ENCODE measurements around the gene AGTPBP1. TPM values are rescaled to one million over a fixed set of nuclear protein-coding genes. Genes with fewer than 3 reads are reported as not detected.

The AGTPBP1 gene
- total and polyA plus RNA-seq, 8 donors, result 2.9 to 46.1 (median 13.2) TPM

GRCh38 chr9:85715587-85715986 is 26.2 kb downstream of the AGTPBP1 start:
- intact Hi-C loops (cut with DNase I; ENCODE audit: low total_unique reads), result no loop called here
- peaks cover 0 to 18% (median 0%) of the 10 kb centered on the region in 4 donors for H3K4me1 ChIP-seq
- WGBS, 5 donors, result 52 to 78% (median 64%) methylated on average over 2 of the region's 2 CpGs
- DNase-seq, result peak in 1 of 2 donors; percentile 17
- no peaks in the 10 kb centered on the region for H3K27me3 ChIP-seq
- H3K4me3 ChIP-seq, result no peak overlapping the region
- H3K36me3 ChIP-seq, result no peaks in the 10 kb centered on the region
- H3K27ac ChIP-seq, result peak overlapping the region in 2 of 5 donors; percentile 21 to 73
- H3K9me3 ChIP-seq, result no peaks in the 10 kb centered on the region
- TF ChIP-seq EP300 (IDR thresholded peaks at IDR 0.05), result no peak
- no peak for TF ChIP-seq POLR2AphosphoS5 (IDR thresholded peaks at IDR 0.05)
- TF ChIP-seq CTCF (IDR thresholded peaks at IDR 0.05), result no peak
- no peak for TF ChIP-seq POLR2A (IDR thresholded peaks at IDR 0.05)

GRCh38 chr9:85713897-85714296 is 27.9 kb downstream of the AGTPBP1 start:
- H3K4me1 ChIP-seq, result peaks cover 0 to 18% (median 0%) of the 10 kb centered on the region in 4 donors
- H3K4me3 ChIP-seq, result no peak overlapping the region
- WGBS, 5 donors, result 58 to 84% (median 68%) methylated on average over 2 of the region's 2 CpGs

GRCh38 chr9:85704744-85705143 is 37.0 kb downstream of the AGTPBP1 start:
- H3K27ac ChIP-seq, result no peak overlapping the region
- no peaks in the 10 kb centered on the region for H3K36me3 ChIP-seq
- 95 to 100% (median 98%) methylated on average over 2 of the region's 2 CpGs for WGBS, 5 donors
- intact Hi-C loops (cut with DNase I; ENCODE audit: low total_unique reads), result no loop called here
- TF ChIP-seq POLR2AphosphoS5 (IDR thresholded peaks at IDR 0.05) (no peak), CTCF (IDR thresholded peaks at IDR 0.05) (no peak), EP300 (IDR thresholded peaks at IDR 0.05) (no peak), POLR2A (IDR thresholded peaks at IDR 0.05) (no peak)
- H3K4me3 ChIP-seq, result no peak overlapping the region
- H3K9me3 ChIP-seq, result peaks cover 0 to 12% (median 0%) of the 10 kb centered on the region in 4 donors
- no peaks in the 10 kb centered on the region for H3K27me3 ChIP-seq
- H3K4me1 ChIP-seq, result peaks cover 0 to 13% (median 0%) of the 10 kb centered on the region in 4 donors
- no peak for DNase-seq

More at GRCh38 chr9:85713897-85714296, 27.9 kb downstream of the AGTPBP1 start:
- intact Hi-C loops (cut with DNase I; ENCODE audit: low total_unique reads), result no loop called here
- Histone ChIP-seq H3K36me3 (no peaks in the 10 kb centered on the region), H3K27me3 (no peaks in the 10 kb centered on the region), H3K9me3 (peaks cover 0 to 7% (median 0%) of the 10 kb centered on the region in 4 donors), H3K27ac (no peak overlapping the region)
- TF ChIP-seq CTCF (IDR thresholded peaks at IDR 0.05) (no peak), EP300 (IDR thresholded peaks at IDR 0.05) (no peak), POLR2A (IDR thresholded peaks at IDR 0.05) (no peak), POLR2AphosphoS5 (IDR thresholded peaks at IDR 0.05) (no peak)
- DNase-seq, result no peak

- WGBS, 5 donors, result 86 to 97% (median 95%) methylated on average over 1 of the region's 1 CpG
- no peak for TF ChIP-seq POLR2AphosphoS5 (IDR thresholded peaks at IDR 0.05)
- TF ChIP-seq POLR2A (IDR thresholded peaks at IDR 0.05), result no peak
- no peak for TF ChIP-seq CTCF (IDR thresholded peaks at IDR 0.05)
- no peak for TF ChIP-seq EP300 (IDR thresholded peaks at IDR 0.05)
- Histone ChIP-seq H3K27ac (no peak overlapping the region), H3K27me3 (no peaks in the 10 kb centered on the region), H3K4me3 (no peak overlapping the region), H3K4me1 (peaks cover 0 to 13% (median under 1%) of the 10 kb centered on the region in 4 donors), H3K36me3 (no peaks in the 10 kb centered on the region), H3K9me3 (no peaks in the 10 kb centered on the region)
- DNase-seq, result no peak
- intact Hi-C loops (cut with DNase I; ENCODE audit: low total_unique reads), result no loop called here
Observed at GRCh38 chr9:85703398-85703797, 38.4 kb downstream of the AGTPBP1 start.
